D341Med (cell line): ENCODE measurements around the gene GNAQ.
"Not testable (repeated sequence)": the region's sequence is repeated elsewhere in the genome, so short reads cannot be mapped to it uniquely, and the experiment has no call there.

Source experiments
- DNase-seq: peaks from one replicate; pipeline ENCODE4 v3.0.0; 2012; ENCODE audit warnings: low spot score

GNAQ gene

DNA sequence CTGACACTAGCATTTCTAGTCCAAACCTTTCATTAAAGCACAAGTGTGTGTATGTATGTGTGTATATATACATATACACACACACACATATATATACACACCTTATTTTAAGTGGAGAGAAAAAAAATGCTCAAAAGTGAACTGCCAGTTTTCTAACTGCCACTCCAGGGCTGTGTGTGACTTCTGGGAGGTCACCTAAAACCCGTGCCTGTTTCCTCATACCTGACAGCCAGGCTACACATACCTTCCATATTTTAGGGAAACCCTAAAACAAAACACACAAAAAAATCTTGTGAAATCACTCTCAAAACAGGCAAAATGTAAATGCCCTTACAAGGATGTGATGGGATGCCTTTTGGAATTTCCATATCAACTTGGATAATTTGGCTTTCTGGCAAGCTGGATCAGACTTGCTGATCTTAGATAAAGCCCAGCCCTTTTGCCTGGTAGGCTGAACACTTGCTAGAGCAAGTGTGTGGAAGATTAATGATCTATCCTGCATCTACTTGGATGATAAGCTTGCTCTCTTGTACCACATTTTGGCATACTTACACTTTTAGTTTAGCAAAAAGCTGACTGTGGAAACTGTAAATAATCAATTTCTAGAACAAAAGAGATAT, 127.8 kb downstream of the GNAQ start:
- DNase-seq, result no peak

- DNase-seq, result no peak
Observed at GRCh38 chr9:77901771-77902170, 129.8 kb downstream of the GNAQ start.

GRCh38 chr9:77901018-77901417, 130.6 kb downstream of the GNAQ start:
- no peak for DNase-seq

- DNase-seq, result no peak
Observed at GRCh38 chr9:77899679-77900354, 131.8 kb downstream of the GNAQ start.

DNA sequence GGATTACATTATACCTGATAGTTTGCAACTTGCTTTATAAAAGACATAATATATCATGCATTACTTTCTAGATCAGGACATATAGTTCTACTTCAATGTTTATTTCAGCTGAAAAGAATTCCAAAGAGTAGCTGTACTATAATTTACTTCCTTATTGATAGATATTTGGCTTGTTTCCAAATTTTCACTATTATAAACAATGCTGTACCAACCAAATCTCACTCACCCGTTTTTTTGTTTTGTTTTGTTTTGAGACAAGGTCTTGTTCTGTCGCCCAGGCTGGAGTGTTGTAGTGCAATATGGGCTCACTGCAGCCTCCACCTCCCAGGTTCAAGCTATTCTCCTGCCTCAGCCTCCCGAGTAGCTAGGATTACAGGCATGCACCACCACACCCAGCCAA, 132.7 kb downstream of the GNAQ start:
- DNase-seq, result no peak

- peak; percentile 54 for DNase-seq
Observed at GRCh38 chr9:77896938-77897667, 134.5 kb downstream of the GNAQ start.

- no peak for DNase-seq
Observed at GRCh38 chr9:77896269-77896937, 135.2 kb downstream of the GNAQ start.

GRCh38 chr9:77893706-77894105, 137.9 kb downstream of the GNAQ start:
- DNase-seq, result no peak

DNA sequence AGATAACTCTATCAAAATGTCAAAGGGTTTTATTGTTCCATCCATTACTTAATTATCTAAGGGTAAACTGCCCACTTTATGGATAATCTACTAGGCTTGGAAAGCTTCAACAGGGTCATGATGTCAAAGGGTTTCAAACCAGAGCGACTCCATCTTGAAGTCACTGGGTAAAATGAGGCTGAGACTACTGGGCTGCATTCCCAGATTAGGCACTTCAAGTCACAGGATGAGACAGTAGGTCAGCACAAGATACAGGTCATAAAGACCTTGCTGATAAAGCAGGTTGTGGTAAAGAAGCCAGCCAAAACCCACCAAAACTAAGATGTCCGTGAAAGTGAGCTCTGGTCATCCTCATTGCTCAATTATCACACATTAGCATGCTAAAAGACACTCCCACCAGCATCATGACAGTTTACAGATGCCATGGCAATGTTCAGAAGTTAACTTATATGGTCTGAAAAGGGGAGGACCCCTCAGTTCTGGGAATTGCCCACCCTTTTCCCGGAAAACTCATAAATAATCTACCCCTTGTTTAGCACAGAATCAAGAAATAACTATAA, 138.6 kb downstream of the GNAQ start:
- DNase-seq, result no peak

GRCh38 chr9:77892171-77892570, 139.4 kb downstream of the GNAQ start:
- no peak for DNase-seq

DNA sequence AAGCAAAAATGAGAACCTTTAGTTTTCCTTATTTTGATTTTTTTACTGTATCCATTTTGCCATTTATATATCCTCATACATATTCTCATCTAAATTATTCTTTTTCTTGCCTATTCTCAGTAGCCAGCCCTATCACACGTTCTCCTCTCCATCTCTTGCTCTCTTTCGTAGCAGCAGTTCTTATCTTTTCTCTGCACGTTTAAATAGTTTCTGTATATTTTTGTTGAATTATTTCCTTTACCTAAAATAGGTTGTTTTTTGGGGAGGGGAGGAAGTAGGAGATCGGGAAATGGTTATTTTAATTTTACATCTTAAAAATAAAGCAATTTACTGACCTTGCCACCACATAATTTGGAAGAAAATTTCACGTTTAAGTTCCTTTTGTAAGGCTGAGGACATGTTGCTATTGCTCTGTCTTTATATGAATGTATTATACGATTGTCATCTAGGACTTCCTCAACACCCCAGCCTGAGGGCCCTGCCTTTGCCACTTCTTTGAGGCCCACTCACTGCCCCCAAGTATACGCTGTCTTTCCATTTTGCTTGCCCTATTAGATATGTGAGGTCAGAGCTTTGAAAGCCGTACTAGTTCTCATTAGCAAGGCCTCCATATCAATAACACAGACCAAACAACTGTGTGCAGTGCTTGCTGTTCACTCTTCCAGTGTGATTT, 140.3 kb downstream of the GNAQ start:
- DNase-seq, result no peak

- DNase-seq, result no peak
Observed at GRCh38 chr9:77887662-77888061, 143.9 kb downstream of the GNAQ start.

GRCh38 chr9:77885104-77885672, 146.4 kb downstream of the GNAQ start:
- DNase-seq, result no peak

- no peak for DNase-seq
Observed at GRCh38 chr9:77883846-77884771, 147.5 kb downstream of the GNAQ start.

DNA sequence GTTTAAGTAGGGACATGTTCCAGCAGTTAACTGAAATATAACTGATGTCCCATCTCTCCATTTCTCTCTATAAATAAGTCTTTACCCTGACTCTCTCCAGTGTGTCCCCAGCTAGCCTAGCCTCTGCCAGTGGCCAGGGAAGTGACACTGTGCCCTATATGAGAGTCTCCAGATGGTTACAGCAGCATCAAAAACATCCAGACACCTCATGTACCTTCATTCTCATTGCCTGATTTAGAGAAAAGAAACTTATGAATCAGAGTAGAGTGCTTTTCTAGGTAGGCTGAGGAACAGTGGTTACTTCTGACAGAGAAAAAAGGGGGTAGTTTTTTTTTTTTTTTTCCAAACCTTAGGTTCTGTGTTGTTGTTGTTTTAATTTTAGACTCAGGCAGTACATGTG, 148.5 kb downstream of the GNAQ start:
- no peak for DNase-seq

DNA sequence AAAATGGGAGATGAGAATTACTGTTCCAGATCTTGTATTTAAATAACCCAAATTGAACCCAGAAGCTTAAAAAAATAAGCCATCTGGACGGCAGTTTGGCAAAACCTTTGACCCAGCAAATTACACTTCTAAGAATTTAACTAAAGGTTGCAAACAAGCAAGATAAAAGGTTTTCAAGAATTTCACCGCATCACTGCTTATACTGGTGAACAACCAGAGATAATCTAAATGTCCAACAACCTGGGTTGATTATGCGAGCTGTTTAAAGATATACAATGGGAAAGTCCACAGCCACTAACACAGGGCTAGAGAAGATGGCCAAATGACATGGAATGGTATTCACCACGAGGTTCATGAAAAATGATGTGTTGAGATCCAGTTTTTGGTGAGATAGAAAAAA, 149.3 kb downstream of the GNAQ start:
- DNase-seq, result no peak

GRCh38 chr9:77881634-77882033, 150.0 kb downstream of the GNAQ start:
- DNase-seq, result not testable (repeated sequence)

- no peak for DNase-seq
Observed at GRCh38 chr9:77881111-77881510, 150.5 kb downstream of the GNAQ start.

- no peak for DNase-seq
Observed at GRCh38 chr9:77879437-77879943, 152.1 kb downstream of the GNAQ start.

DNA sequence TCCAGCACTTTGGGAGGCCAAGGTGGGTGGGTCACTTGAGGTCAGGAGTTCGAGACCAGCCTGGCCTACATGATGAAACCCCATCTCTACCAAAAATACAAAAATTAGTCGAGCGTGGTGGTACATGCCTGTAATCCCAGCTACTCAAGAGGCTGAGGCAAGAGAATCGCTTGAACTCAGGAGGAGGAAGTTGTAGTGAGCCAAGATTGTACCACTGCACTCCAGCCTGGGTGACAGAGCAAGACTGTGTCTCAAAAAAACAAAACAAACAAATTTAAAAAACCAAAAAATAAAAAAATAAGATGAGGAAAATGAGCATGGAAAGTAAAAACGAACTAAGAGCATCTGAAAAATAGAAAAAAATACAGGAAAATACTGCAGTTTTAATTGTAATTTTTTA, 152.8 kb downstream of the GNAQ start:
- DNase-seq, result not testable (repeated sequence)
